Neuronal stem cell (in vitro differentiated cells): ENCODE data around the gene HOXB1.

Experiments
- DNase-seq: peaks from one replicate; pipeline ENCODE4 v3.0.0-alpha.2; 2013; ENCODE audit warnings: low spot score
- H2AFZ ChIP-seq: one replicate; pipeline ENCODE4 v1.6.1; 2013; ENCODE audit warnings: mild to moderate bottlenecking, low read length, inconsistent platforms
- H2AK5ac ChIP-seq: 2 replicates; pipeline ENCODE4 v1.6.1; 2013; ENCODE audit warnings: low read depth, mild to moderate bottlenecking, inconsistent platforms, low read length, moderate library complexity, mixed read lengths
- H2BK120ac ChIP-seq: 2 replicates; pipeline ENCODE4 v1.6.1; 2013; ENCODE audit warnings: low read depth, mild to moderate bottlenecking, inconsistent platforms, low read length, moderate library complexity, mixed read lengths
- H2BK12ac ChIP-seq: one replicate; pipeline ENCODE4 v1.6.1; 2013; ENCODE audit warnings: low read length, inconsistent platforms
- H2BK15ac ChIP-seq: 2 replicates; pipeline ENCODE4 v1.6.1; 2013; ENCODE audit warnings: mild to moderate bottlenecking, low read length, inconsistent platforms, mixed read lengths
- H2BK5ac ChIP-seq: one replicate; pipeline ENCODE4 v1.6.1; 2013; ENCODE audit warnings: inconsistent platforms, mild to moderate bottlenecking, low read length, moderate library complexity
- H3K14ac ChIP-seq: one replicate; pipeline ENCODE4 v1.6.1; 2013; ENCODE audit warnings: low read length, inconsistent platforms
- H3K18ac ChIP-seq: 2 replicates; pipeline ENCODE4 v1.6.1; 2013; ENCODE audit warnings: low read length, inconsistent platforms
- H3K23ac ChIP-seq: 2 replicates; pipeline ENCODE4 v1.6.1; 2013; ENCODE audit warnings: low read depth, mild to moderate bottlenecking, mixed read lengths, low read length, inconsistent platforms; ENCODE audit not compliant: poor library complexity
- H3K27ac ChIP-seq: replicated peaks from 3 replicates; pipeline ENCODE4 v1.5.1; 2013; ENCODE audit warnings: low read length, inconsistent platforms
- H3K27me3 ChIP-seq, 3 experiments: 2 replicates each; pipeline ENCODE4 v1.6.1; 2013; ENCODE audit warnings: low read length in 3 of 3, mild to moderate bottlenecking in 2 of 3, inconsistent platforms in 1 of 3, low read depth in 1 of 3, mixed read lengths in 1 of 3, moderate library complexity in 1 of 3; ENCODE audit not compliant: control insufficient read depth in 3 of 3, insufficient read depth in 3 of 3
- H3K36me3 ChIP-seq, 2 donors: replicated peaks in 1 of 2; 2 replicates each; pipeline ENCODE4 v1.6.1; 2013; ENCODE audit warnings: low read length in 2 of 2; ENCODE audit not compliant: control insufficient read depth in 2 of 2, insufficient read depth in 2 of 2
- H3K4ac ChIP-seq: 2 replicates; pipeline ENCODE4 v1.6.1; 2013; ENCODE audit warnings: inconsistent platforms, mild to moderate bottlenecking, low read length, moderate library complexity
- H3K4me1 ChIP-seq, 2 donors: 1 replicate in 1 of 2; 2 replicates in 1 of 2; pipeline ENCODE4 v1.6.1; 2013; ENCODE audit warnings: low read length in 2 of 2, low read depth in 1 of 2; ENCODE audit not compliant: control insufficient read depth in 2 of 2, insufficient read depth in 1 of 2
- H3K4me2 ChIP-seq: one replicate; pipeline ENCODE4 v1.6.1; 2013; ENCODE audit warnings: mild to moderate bottlenecking, low read length, inconsistent platforms; ENCODE audit not compliant: insufficient read depth, poor library complexity, severe bottlenecking
- H3K4me3 ChIP-seq, 2 donors: 2 replicates each; pipeline ENCODE4 v1.5.1; 2013; ENCODE audit warnings: low read length in 2 of 2, mild to moderate bottlenecking in 2 of 2, inconsistent platforms in 1 of 2, moderate library complexity in 1 of 2
- H3K79me1 ChIP-seq: one replicate; pipeline ENCODE4 v1.6.1; 2013; ENCODE audit warnings: low read depth, mild to moderate bottlenecking, inconsistent platforms, low read length, moderate library complexity
- H3K9ac ChIP-seq: one replicate; pipeline ENCODE4 v1.6.1; 2013; ENCODE audit warnings: mild to moderate bottlenecking, low read depth, low read length, inconsistent platforms; ENCODE audit not compliant: poor library complexity
- H3K9me3 ChIP-seq, 2 donors: replicated peaks in 1 of 2; 2 replicates each; pipeline versions ENCODE3 to v1.6.1; 2013; ENCODE audit warnings: low read length in 2 of 2, mild to moderate bottlenecking in 2 of 2, inconsistent platforms in 1 of 2, low read depth in 1 of 2, mixed read lengths in 1 of 2, moderate library complexity in 1 of 2; ENCODE audit not compliant: control insufficient read depth in 2 of 2, insufficient read depth in 1 of 2
- H4K8ac ChIP-seq: one replicate; pipeline ENCODE4 v1.6.1; 2013; ENCODE audit warnings: low read depth, mild to moderate bottlenecking, inconsistent platforms, low read length, moderate library complexity
- H4K91ac ChIP-seq: one replicate; pipeline ENCODE4 v1.6.1; 2013; ENCODE audit warnings: low read length, low read depth, mild to moderate bottlenecking, inconsistent platforms; ENCODE audit not compliant: poor library complexity
- WGBS, 2 donors: extraction: QIAGEN DNeasy Blood & Tissue Kit; methylation state at CpG; one replicate each; pipeline ENCODE4 v1.1.7; 2013; ENCODE audit warnings: missing lambda C conversion rate in 2 of 2, mixed read lengths in 1 of 2; ENCODE audit not compliant: insufficient read length in 2 of 2, insufficient replicate concordance in 1 of 2; ENCODE audit errors: extremely low coverage in 2 of 2; 5-methylcytosine and 5-hydroxymethylcytosine counted together

The HOXB1 gene

DNA sequence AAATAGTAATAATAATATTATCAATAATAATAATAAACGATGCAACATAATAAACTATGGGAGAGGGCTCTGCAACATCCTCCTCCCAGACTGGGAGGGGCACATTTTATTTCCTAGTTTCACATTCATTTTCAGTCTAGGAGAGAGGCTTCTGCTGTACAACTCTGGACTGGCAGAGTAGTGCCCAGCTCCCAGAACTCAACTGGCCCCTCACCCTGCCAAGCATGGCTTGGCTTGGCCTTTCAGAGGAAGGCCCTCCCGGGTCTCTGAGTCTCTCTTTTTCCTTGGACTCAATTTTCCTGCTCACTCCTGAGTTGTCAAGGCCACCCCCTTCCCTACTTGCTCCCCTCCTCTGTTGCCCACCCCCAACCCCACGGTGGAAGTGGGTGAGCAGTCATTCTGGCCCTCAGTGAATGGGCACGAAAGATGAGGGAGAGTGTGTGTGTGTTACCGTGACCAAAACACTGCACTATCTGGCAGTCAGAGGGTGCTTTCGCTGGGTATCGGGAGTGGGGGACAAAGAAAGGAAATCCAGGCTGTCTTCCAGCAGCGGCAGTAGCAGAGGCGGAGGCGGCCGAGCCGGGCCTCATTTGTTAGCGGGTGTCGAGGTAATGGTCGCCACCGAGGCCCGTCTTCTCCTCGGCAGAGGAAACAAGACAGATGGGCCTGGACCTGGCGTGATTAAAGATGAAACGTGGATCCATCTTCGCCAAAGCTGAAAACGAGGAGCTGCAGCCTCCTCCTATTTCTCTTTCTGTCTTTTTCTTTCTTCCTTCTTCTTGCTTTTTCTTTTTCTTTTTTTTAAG, 45.1 kb upstream of the HOXB1 start:
- H3K36me3 ChIP-seq, result no peaks in the 10 kb centered on the region
- no peak overlapping the region for H3K18ac ChIP-seq
- no peak overlapping the region for H2BK120ac ChIP-seq
- no peak overlapping the region for H2AK5ac ChIP-seq
- no peak overlapping the region for H3K4ac ChIP-seq
- no peak overlapping the region for H2BK5ac ChIP-seq
- no peak overlapping the region for H3K14ac ChIP-seq
- H3K23ac ChIP-seq, result no peak overlapping the region
- no peak overlapping the region for H2BK15ac ChIP-seq
- H4K91ac ChIP-seq, result no peak overlapping the region
- no peak overlapping the region for H3K4me2 ChIP-seq
- H2AFZ ChIP-seq, result no peak overlapping the region
- H4K8ac ChIP-seq, result no peak overlapping the region
- H3K27ac ChIP-seq, result no peak overlapping the region
- no CpG with 5 or more reads among the region's 22 CpGs for WGBS, 2 donors
- no peaks in the 10 kb centered on the region for H3K4me1 ChIP-seq
- H3K4me3 ChIP-seq, result no peak overlapping the region
- no peak for DNase-seq
- no peak overlapping the region for H2BK12ac ChIP-seq
- peaks cover 77 to 98% (median 97%) of the 10 kb centered on the region in 3 experiments for H3K27me3 ChIP-seq
- H3K79me1 ChIP-seq, result no peaks in the 10 kb centered on the region
- peaks cover 0 to 4% of the 10 kb centered on the region in 2 donors for H3K9me3 ChIP-seq
- no peak overlapping the region for H3K9ac ChIP-seq

DNA sequence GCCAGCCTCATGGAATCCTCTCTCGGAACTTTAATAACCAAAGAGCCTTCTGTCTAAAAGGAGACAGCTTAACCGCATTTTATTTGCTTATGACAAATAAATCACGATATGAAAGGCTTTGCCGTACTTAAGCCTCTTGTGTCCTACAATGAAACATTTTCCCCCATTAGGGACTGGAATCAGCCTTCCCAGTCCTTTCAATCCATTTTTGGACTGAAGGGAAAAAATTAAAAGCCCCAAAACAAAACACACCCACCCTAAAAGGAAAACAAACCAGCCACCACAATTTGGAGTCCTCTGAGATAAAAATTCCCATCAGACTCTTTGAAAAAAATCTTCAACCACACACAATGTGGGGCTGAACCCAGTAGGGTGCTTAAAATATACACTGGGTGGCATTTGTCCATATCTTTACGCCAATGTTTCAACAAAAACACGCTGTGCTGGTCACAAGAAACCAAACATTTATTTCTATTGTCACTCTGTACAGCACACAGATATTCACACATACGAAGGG, 44.3 kb upstream of the HOXB1 start:
- peaks cover 72 to 98% (median 97%) of the 10 kb centered on the region in 3 experiments for H3K27me3 ChIP-seq

DNA sequence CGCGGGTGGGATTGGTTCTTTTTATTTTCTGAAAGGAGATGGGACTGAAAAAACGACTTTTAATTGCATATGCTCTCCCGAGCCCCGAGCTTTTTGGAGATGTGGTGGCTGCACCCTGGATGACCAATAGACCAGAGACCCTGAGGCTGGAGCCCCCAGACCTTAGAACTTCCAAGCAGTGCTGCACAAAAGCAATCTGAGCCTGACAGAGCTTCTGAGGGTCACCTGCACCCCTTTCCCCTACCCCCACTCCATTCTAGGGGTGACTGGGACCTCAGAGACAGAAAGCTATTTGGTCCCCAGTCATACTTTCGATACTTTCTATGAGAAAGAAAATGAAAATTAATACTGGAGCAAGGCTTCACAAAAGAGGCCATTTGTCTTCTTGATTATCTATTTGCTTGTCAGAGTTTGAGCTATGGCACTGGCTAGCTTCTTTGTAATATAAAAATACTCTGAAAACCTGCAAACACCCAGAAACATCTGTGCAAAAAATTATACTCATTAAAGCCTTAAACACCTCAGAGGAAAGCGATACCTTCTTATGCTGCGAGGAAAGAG, 43.8 kb upstream of the HOXB1 start:
- Histone ChIP-seq H3K18ac (no peak overlapping the region), H3K4ac (no peak overlapping the region), H3K4me1 (no peaks in the 10 kb centered on the region), H3K4me3 (no peak overlapping the region), H3K27me3 (peaks cover 71 to 99% (median 97%) of the 10 kb centered on the region in 3 experiments), H2AFZ (no peak overlapping the region), H2BK120ac (no peak overlapping the region), H3K79me1 (no peaks in the 10 kb centered on the region), H4K91ac (no peak overlapping the region), H2AK5ac (no peak overlapping the region), H3K36me3 (no peaks in the 10 kb centered on the region), H2BK15ac (no peak overlapping the region), H2BK5ac (no peak overlapping the region), H3K4me2 (no peak overlapping the region), H2BK12ac (no peak overlapping the region), H3K23ac (no peak overlapping the region), H3K27ac (no peak overlapping the region), H4K8ac (no peak overlapping the region), H3K14ac (no peak overlapping the region), H3K9me3 (peaks cover 0 to 4% of the 10 kb centered on the region in 2 donors), H3K9ac (no peak overlapping the region)
- no CpG with 5 or more reads among the region's 8 CpGs for WGBS, 2 donors
- no peak for DNase-seq

More for the DNA sequence above, 44.3 kb upstream of the HOXB1 start:
- Histone ChIP-seq H2BK120ac (no peak overlapping the region), H3K23ac (no peak overlapping the region), H3K4ac (no peak overlapping the region), H3K27ac (no peak overlapping the region), H4K91ac (no peak overlapping the region), H3K14ac (no peak overlapping the region), H3K36me3 (no peaks in the 10 kb centered on the region), H3K4me2 (no peak overlapping the region), H2BK12ac (no peak overlapping the region), H2AK5ac (no peak overlapping the region), H2BK15ac (no peak overlapping the region), H2AFZ (no peak overlapping the region), H2BK5ac (no peak overlapping the region), H3K79me1 (no peaks in the 10 kb centered on the region), H3K4me1 (no peaks in the 10 kb centered on the region), H3K9ac (no peak overlapping the region), H3K9me3 (peaks cover 0 to 4% of the 10 kb centered on the region in 2 donors), H3K18ac (no peak overlapping the region), H3K4me3 (no peak overlapping the region), H4K8ac (no peak overlapping the region)
- DNase-seq, result no peak
- no CpG with 5 or more reads among the region's 7 CpGs for WGBS, 2 donors

- H4K8ac ChIP-seq, result no peak overlapping the region
- H2BK5ac ChIP-seq, result no peak overlapping the region
- H3K4me1 ChIP-seq, result no peaks in the 10 kb centered on the region
- no peak overlapping the region for H3K4me2 ChIP-seq
- H3K14ac ChIP-seq, result no peak overlapping the region
- H2BK120ac ChIP-seq, result no peak overlapping the region
- no peak overlapping the region for H2BK12ac ChIP-seq
- H3K9ac ChIP-seq, result no peak overlapping the region
- H3K4ac ChIP-seq, result no peak overlapping the region
- no peak overlapping the region for H2BK15ac ChIP-seq
- no peak overlapping the region for H3K18ac ChIP-seq
- H3K4me3 ChIP-seq, result no peak overlapping the region
- no peak overlapping the region for H3K23ac ChIP-seq
- no peak overlapping the region for H2AK5ac ChIP-seq
- no peak overlapping the region for H4K91ac ChIP-seq
- no peak overlapping the region for H3K27ac ChIP-seq
- H3K27me3 ChIP-seq, result peaks cover 59 to 99% (median 99%) of the 10 kb centered on the region in 3 experiments
- WGBS, 2 donors, result no CpG with 5 or more reads among the region's 1 CpG
- H3K9me3 ChIP-seq, result peaks cover 0 to 4% of the 10 kb centered on the region in 2 donors
- no peaks in the 10 kb centered on the region for H3K36me3 ChIP-seq
- H3K79me1 ChIP-seq, result no peaks in the 10 kb centered on the region
- no peak overlapping the region for H2AFZ ChIP-seq
- DNase-seq, result no peak
Measured at GRCh38 chr17:48571826-48572417, 41.1 kb upstream of the HOXB1 start.
